Left forelimb (tissue), 1 donor: Measurements from ENCODE around the gene SCGB1A1.
A peak's percentile ranks its signal among the peaks of the same experiment; 100 is the strongest.

ENCODE experiments used
- DNase-seq: peaks from one replicate; pipeline ENCODE4 v3.0.0-alpha.2; 2018; ENCODE audit warnings: low spot score

SCGB1A1 gene

GRCh38 chr11:62421996-62422395 is 3.2 kb downstream of the SCGB1A1 start:
- DNase-seq = no peak

- DNase-seq = no peak
Measured at GRCh38 chr11:62423012-62423411, 4.2 kb downstream of the SCGB1A1 start.

GRCh38 chr11:62427630-62428233 is 8.9 kb downstream of the SCGB1A1 start:
- DNase-seq = no peak

- no peak for DNase-seq
Measured at GRCh38 chr11:62428871-62429560, 10.2 kb downstream of the SCGB1A1 start.

- DNase-seq = no peak
Measured at GRCh38 chr11:62430425-62430824, 11.6 kb downstream of the SCGB1A1 start.

GRCh38 chr11:62431171-62431901 is 12.5 kb downstream of the SCGB1A1 start:
- no peak for DNase-seq

GRCh38 chr11:62432695-62433094 is 13.9 kb downstream of the SCGB1A1 start:
- no peak for DNase-seq

GRCh38 chr11:62433141-62433903 is 14.5 kb downstream of the SCGB1A1 start:
- DNase-seq = no peak

- DNase-seq = no peak
Measured at GRCh38 chr11:62433904-62434276, 15.1 kb downstream of the SCGB1A1 start.

GRCh38 chr11:62435846-62436660 is 17.2 kb downstream of the SCGB1A1 start:
- no peak for DNase-seq

- DNase-seq = no peak
Measured at GRCh38 chr11:62437616-62438015, 18.8 kb downstream of the SCGB1A1 start.

- no peak for DNase-seq
Measured at GRCh38 chr11:62438641-62439040, 19.8 kb downstream of the SCGB1A1 start.

- DNase-seq = peak; percentile 77
Measured at GRCh38 chr11:62439785-62440602, 21.2 kb downstream of the SCGB1A1 start.

GRCh38 chr11:62443390-62444235 is 24.8 kb downstream of the SCGB1A1 start:
- no peak for DNase-seq

- DNase-seq = no peak
Measured at GRCh38 chr11:62444236-62444833, 25.5 kb downstream of the SCGB1A1 start.

GRCh38 chr11:62444835-62445234 is 26.0 kb downstream of the SCGB1A1 start:
- DNase-seq = no peak

- peak; percentile 86 for DNase-seq
Measured at GRCh38 chr11:62445314-62445740, 26.5 kb downstream of the SCGB1A1 start.

- no peak for DNase-seq
Measured at GRCh38 chr11:62446091-62446490, 27.3 kb downstream of the SCGB1A1 start.

GRCh38 chr11:62449451-62449851 is 30.6 kb downstream of the SCGB1A1 start:
- DNase-seq = no peak
